GM03348 (cell line): ENCODE measurements around the gene KRT3.
"Not testable (repeated sequence)": the region's sequence is repeated elsewhere in the genome, so short reads cannot be mapped to it uniquely, and the experiment has no call there.

Source experiments
- DNase-seq: peaks from one replicate; pipeline ENCODE4 v3.0.0; 2012; ENCODE audit warnings: low spot score

Gene KRT3

DNA sequence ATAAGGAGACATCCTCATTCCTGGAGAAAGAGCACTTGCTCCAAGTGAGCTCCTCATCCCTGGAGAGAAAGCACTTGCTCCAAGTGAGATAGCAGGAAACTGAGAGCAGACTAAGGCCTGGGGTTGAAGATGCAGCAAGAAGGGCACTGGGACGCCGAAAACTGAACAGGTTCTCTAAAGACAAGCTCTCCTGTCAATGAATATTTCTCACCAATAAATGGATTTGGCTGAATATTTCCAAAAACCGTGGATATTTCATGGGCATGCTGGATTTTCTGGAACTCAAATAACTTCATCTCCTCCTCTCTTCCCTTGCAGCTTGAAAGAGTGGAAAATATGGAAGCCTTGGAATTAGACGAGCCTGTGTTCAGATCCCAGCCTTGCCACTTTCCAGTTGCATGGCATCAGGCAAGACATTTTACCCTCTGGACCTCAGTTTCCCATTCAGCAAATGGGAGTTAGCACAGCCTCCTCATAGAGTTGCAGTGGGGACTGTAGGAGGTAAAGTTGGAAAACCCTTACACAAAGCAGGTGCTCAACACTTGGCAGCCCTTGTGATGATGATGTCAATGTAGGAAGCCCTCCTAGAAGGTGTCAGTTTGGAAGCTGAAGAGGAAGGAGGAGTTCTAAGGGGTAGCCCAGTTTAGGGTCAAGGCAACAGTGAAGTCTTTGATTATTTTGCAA is 14.4 kb downstream of the KRT3 start:
- DNase-seq, result no peak

DNA sequence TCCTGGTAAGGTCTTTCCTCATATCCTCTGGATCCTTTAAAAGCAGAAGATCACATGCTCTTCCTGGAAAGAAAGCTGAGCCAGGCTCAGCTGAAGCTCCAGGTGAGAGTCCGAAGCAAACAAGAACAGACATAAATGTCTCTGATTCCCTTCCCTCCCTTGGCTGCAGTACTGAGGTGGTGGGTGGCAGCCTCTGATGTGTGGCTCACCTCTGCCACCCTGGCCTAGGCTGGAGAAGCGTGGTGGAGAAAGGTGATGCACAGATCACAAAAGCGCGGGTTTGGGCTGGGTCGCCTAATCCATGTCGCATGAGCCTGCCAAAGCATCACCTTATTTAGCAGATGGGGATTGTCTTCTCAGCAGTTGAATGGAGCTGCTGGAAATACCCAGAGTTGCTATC is 16.0 kb downstream of the KRT3 start:
- no peak for DNase-seq

DNA sequence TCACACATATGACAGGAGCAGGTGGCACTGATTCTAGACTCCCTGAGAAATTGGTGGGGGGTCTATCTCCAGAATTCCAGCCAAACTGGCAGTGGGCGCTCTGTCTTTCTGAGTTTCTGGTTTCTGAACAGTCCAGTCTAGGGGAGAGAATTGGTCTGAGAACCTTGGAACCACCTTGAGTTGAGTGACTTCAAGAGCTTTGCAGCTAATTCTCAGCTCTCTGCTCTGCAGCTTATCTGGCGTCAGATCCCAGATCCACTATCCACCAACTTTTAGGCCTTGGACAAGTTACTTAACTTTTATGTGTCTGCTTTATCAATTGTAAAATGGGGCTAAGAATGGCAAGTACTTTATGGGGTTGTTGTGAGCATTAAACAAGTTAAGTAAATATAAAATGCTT is 17.1 kb downstream of the KRT3 start:
- no peak for DNase-seq

DNA sequence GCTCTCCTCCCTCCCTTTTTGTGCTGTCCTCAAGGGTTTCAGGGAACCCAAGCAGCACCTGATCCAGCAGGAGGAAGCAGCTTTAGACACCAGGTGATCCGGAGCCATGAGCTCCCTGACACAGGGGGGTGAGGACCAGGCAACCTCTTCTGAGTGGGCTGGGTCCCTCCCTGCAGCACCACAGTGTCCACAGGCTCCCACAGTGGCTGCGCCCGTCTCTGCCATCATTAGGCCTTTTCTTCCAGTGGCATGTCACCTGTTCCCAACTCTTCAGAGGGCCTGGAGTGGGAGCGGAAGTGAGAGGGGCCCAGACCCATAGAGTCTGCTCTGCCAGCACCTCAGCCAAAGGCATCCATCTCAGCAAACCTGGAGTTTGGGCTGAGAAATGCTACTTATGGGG is 18.4 kb downstream of the KRT3 start:
- DNase-seq, result no peak

DNA sequence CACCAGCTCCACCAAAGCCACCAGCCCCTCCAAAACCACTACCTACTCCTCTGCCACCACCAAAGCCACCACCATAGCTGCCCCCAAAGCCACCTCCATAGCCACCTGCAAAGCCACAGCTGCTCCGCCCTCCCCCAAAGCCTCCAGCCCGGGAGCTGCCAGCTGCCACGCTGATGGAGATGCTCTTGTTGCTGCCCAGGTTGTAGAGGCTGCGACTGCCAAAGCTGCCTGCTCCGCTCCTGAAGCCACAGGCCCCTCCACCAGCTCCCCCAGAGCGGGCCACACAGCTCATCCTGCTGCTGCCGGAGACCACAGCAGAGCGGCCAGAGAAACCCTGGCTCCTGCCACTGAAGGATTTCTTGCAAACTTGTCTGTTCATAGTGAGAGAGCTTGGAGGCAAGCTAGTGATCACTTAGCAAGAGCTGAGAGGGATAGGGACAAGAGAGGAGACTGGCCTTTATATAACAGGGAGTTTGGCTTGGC is 19.0 kb downstream of the KRT3 start, which contains the start of gene KRT76:
KRT76 (minus strand) TSS at position 433 of the 483 bp plus-strand sequence; CDS start at position 379, 54 bp downstream.
- DNase-seq, result no peak

DNA sequence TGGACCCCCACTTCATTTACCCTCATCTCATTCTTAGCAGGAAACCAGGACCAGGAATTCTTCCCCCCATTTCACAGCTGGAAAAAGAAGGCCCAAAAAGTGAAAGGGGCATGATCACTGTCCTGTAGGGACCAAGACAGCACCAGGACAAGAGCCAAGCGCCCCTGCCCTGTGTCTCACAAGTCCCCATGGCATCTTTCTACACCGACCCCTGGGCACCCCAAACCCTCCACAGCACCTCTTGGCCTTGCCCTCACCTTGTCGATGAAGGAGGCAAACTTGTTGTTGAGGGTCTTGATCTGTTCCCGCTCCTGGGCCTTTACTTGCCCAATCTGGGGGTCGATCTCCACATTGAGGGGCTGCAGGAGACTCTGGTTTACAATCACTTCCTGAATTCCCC is 19.5 kb downstream of the KRT3 start:
- no peak for DNase-seq

DNA sequence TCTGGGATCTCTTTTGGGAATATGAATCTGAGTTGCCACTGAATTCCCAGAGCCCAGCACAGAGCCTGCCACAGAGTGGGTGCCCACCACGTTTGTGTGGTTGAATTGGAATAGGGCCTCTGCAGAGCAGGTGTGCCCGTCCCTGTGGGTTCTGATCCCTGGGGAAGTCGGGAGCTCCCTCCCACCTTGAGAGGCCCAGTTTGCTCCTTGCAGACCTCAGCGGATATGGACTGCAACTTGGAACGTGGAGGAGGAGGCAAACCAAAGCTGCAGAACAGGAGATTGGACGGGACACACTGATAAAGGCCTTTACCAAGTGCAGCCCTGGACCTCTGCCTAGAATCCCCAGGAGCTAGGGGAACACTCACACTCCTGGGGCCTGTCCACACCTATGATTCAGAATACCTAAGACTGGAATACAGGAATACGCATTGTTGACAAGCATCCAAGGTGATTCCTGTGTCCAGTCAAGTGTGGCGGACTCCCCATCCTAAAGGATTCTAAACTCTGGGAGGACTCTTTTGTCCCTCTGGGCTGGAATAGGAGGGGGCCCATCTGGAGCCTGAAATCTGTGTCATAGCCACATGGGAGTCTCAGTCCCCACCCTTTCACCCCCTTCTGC is 21.2 kb downstream of the KRT3 start:
- DNase-seq, result no peak

DNA sequence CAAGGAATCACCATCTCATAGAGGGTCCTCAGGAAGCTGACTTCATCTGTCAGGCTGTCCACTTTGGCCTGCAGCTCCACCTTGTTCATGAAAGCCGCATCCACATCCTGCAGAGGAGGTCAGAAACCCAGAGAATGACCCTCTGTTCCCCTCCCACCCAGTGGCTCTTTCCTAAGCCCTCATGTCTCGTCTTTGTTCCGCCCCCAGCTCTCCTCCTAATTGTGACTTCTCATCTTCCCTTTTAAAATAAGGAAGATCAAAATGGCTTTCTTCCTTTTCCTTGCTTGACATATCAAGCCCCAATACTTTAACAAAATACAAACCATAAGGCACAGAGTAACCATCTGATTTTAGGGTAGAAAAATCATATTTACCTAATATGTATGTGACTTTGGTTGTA is 23.1 kb downstream of the KRT3 start:
- DNase-seq, result no peak

DNA sequence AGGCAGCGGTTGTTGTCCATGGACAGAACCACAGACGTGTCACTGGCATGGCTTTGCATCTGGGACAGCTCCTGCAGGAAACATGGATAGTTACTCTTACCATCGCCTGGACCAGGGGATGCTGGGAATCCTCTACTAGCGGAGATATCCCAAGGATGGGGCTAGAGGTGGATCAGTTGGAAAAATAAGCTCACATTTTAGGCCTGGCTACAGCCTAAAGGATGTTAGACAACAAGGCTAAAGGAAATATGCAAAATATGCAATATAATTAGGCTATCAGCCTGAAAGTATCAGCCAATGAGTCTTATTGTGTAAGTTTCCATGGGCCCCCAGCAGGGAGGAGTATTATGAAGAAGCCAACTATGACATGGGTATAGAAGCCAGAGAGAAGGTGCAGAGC is 23.7 kb downstream of the KRT3 start:
- no peak for DNase-seq

DNA sequence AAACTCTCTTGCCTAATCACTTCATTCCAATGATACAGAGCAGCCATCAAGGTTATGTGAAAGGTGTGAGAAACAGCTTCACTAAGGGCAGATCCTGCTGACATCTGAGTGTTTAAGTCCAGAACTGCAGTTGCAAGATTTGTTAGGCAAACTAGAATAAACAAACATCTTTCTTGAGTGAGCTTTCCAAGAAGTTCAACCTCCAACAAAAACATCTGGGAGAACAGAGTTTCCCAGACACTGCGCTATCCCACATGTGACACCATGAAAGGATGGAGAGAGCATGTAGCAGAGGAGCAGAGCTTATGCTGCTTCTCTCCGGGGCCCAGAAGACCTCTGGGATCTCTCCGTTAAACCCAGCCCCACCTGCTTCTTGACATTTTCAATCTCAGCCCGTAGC is 24.4 kb downstream of the KRT3 start:
- DNase-seq, result no peak

DNA sequence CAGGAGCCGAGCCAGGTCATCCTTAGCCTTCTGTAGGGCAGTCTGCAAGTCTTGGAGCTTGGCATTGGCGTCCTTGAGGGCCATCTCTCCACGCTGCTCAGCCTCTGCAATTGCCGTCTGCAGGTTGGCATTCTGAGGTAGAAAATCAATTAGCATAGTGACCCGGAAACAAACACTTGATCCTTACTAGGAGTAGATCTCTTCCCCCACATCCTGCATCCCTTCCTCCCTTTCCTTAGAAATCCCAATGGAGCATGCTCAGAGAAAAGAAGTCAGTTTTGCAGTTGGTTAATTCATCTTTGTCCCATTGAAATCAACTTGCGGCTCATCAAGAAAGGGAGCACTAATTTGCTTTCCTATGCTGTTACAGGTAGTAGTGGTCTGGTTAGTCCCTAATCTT is 24.8 kb downstream of the KRT3 start:
- no peak for DNase-seq

DNA sequence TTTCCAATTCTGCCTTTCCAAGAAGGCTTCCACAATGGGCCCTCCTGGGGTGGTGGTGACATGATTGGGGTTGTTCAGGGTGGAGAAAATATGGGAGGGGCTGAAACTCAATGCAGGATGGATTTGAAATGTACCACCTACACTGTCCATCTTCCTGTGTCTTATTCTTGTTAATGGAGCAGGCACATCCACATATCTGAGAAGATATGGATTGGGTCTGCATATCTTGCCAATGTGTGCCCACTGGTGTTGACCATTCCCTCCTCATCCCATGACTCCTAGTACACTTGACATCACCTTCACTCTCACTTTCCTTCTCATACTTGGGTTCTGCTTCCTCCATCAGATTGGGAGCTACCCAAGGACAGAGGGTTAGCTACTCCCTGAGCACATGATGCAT is 26.0 kb downstream of the KRT3 start:
- DNase-seq, result no peak

DNA sequence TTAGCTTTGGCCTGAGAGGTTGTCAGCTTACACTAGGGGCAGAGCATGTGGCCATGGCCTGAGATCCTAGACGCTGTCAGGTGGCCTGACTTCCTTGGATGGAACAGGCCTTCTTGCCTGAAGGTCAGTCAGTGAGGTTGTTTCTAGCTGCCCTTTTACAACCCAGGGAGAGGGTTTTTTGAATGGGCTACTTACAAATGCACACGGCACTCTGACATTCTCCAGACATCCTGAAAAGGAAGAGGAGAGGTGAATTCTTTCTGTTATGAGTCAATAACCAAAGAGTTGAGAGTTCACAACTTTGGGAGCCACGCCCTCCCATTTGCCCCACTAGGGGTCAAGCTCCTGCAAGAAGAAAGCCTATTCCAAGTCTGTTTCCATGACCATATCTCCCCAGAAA is 26.6 kb downstream of the KRT3 start:
- DNase-seq, result no peak

DNA sequence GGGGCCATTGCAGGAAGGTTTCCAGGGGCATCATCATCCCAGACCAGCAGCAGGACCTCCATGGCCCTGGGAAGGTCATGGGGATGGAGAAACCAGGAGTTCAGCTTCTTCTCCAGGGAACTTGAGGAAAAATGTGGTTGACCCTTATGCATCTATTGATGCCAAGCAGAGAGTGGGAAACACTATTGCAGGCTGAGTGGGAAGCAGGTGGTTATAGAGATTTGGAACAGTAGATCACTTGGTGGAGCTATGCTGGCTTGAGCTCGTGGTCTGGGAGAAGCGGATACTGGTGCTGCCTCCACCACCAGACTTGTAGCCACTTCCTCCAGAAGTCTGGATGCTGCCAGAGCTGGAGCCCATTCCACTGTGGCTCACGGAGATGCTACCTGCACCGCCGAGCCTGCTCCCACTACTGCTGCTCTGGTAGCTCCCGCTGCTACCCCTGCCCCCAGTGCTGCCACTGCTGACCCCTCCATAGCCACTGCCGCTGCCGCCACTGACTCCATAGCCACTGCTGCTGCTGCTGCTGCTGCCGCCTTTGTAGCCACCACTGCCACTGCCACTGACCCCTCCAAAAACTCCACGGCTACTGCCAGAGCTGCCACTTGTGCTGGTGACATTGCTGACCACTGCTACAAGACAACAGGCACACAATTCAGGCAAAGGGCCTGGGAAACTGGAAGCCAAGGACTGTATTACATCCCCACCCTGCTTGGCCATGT is 27.3 kb downstream of the KRT3 start:
- no peak for DNase-seq

DNA sequence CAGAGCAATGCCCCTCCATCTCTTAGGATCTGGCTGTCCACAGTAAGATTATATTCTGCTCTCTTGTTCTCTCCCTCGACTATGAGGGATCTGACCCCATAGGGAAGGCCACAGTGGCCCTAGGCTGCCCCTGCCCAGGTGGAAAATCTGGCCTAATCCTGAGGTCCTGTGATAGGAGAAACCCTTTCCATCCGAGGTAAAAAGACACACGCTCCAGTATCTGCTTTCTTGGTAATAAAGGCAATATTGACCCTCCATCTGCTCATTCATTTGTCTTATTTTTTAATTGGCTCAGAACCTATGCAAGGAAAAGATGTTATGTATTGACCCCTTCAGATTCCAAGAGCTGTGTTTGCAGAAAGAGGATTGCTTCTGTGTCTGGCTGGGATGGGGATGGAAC is 28.5 kb downstream of the KRT3 start:
- no peak for DNase-seq

DNA sequence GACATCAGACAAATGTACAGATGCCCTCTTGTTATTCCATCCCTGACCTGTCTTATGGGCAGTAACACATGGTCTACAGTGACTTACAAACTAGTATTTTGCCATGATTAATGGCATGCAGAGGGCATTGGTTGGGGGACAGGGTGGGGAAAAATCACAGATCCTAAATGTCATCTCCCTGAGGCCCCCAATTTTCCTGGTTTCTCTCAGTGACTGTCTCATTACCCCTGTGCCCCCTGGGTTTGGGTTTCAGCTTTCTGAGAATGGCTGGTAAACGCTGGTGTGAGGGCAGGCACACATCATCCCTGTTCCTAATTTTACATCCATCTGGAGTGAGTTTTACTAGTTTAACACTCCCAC is 28.9 kb downstream of the KRT3 start:
- DNase-seq, result no peak

DNA sequence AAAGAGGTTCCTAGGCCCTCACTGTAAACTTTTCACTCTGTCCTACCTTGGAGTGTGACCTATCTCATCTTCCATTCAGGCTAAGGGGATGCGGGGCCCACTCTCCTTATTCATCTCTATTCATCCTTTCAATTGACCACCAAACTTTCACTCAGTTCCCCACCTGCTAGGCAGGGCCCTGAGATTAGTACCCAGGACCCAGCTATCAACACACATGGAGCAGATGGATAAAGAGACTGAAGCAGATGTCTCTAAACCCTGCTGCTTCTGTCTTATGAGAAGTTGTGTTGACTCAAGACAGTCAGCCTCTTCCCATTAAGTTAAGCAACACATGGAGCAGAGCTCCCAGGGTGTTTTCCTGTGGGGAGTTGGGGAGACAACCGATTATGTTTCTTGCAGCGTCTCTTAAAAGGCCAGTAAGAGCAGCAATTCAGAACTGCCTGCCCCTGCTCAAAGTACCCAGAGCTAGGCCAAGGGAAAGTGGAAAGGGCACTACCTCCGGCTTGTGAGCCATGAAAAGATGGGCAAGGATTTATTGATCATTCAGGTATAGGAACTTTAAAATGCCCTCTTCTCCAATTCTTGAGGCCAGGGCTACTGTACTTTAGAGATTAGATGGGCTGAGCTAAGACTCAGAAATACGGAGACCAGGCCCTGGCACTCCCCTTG is 29.4 kb downstream of the KRT3 start:
- DNase-seq, result no peak

DNA sequence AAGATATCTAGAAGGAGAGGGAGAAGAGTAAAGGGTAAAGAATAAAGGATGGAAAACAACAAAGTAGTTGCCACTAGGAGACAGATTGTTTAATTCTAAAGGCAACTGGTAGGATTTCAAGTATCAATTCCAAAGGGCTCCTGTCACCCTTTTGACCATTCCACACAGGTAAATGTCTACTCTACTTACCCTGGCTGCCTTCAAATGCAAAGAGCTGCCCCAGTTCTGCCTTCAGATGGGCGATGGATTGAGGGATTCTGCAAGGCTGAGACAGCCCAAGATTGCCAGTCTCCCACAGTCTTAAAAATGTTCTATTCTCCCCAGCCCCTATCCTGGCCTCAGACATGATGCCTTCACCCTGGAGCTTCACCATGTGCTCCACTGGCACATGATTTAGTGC is 30.2 kb downstream of the KRT3 start:
- DNase-seq, result no peak

DNA sequence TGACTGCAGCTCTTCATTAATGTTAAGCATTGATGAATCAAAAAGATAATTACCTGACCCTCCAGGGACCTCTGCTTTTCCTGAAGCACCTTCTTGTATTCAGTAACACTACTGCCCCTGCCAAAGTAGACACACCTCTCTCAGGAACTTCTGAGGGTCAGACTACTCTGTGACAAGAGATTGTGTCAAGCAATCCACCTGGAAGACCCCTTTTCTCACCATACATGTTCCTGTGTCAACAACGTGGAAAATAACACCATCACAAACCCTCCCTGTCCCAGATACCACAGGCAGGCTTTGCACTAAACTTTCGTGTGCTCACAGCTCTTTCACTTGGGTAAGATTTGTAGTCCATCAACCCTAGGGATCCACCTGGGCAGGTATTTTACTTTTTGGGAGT is 31.9 kb downstream of the KRT3 start:
- DNase-seq, result no peak

DNA sequence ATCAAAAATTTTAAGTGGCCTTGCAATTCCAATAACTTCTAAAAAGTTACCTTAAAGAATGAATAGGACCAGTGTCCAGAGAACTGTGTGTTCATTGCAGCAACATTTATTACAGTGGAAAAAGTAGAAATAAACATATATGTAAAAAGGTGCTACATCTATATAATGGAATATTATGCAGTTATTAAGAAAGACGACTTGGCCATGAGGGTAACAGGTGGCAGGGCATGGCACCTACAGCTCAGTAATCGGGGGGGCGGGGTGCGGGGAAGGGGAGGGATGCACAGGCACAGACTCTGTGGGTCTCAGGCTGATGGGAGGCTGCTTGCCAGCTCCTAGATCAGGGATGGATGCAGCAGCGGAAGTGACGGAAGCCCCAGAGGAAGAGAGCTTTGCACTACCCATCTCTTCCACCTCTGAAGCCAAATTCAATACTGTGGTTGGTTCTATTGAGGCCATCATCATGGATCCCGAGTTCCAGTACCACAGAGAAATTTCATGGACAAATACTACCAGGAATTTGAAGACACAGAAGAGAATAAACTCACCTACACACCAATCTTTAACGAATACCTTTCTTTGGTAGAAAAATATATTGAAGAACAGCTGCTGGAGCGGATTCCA is 32.8 kb downstream of the KRT3 start:
- DNase-seq, result no peak

DNA sequence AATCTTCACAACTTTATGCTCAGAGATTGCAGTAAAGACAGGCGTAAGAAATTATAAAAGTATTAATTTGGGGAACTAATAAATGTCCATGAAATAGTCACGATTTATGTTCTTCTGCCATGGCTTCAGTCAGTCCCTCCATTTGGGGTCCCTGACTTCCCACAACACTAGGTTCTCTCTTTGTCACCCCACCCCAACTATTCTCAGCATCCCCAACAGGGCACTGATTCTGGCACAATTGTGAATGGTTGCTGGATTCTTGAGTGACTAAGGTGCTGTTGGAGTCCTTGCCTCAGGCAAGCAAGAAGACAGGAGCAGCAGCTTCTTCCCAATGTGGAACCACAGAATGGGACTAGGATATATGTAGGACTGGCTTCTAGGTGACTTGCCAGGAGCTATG is 34.1 kb downstream of the KRT3 start:
- no peak for DNase-seq

DNA sequence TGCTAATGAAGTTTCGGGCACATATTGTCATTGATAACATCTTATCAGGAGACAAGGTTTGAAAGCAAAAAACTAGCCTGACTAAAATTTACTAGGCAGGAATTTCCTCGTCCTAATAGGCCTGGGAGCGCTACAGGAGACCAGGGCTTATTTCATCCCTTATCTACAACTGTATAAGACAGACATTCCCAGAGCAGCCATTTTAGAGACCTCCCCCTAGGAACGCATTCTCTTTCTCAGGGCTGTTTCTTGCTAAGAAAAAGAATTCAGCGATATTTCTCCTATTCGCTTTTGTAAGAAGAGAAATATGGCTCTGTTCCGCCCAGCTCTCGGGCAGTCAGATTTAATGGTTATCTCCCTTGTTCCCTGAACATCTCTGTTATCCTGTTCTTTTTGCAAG is 34.7 kb downstream of the KRT3 start:
- DNase-seq, result not testable (repeated sequence)
